Suprapubic skin (tissue), 3 donors: ENCODE data around the gene TM9SF4.

Experiments used
- POLR2A ChIP-seq, 2 donors: fragments of 450-650 bp; IDR thresholded peaks; one replicate each; pipeline ENCODE4 v1.6.1; 2017; ENCODE audit warnings: antibody characterized with exemption in 2 of 2, mild to moderate bottlenecking in 2 of 2, moderate library complexity in 2 of 2
- TF ChIP-seq, protein P1 (sequence below), 2 donors: fragments of 200-600 bp in 1 of 2; fragments of 450-650 bp in 1 of 2; sonication (generic) in 1 of 2; IDR thresholded peaks; one replicate each; pipeline ENCODE4 v1.5.1; 2016 to 2019; ENCODE audit warnings: antibody characterized with exemption in 2 of 2, mild to moderate bottlenecking in 1 of 2, moderate library complexity in 1 of 2

DNA sequence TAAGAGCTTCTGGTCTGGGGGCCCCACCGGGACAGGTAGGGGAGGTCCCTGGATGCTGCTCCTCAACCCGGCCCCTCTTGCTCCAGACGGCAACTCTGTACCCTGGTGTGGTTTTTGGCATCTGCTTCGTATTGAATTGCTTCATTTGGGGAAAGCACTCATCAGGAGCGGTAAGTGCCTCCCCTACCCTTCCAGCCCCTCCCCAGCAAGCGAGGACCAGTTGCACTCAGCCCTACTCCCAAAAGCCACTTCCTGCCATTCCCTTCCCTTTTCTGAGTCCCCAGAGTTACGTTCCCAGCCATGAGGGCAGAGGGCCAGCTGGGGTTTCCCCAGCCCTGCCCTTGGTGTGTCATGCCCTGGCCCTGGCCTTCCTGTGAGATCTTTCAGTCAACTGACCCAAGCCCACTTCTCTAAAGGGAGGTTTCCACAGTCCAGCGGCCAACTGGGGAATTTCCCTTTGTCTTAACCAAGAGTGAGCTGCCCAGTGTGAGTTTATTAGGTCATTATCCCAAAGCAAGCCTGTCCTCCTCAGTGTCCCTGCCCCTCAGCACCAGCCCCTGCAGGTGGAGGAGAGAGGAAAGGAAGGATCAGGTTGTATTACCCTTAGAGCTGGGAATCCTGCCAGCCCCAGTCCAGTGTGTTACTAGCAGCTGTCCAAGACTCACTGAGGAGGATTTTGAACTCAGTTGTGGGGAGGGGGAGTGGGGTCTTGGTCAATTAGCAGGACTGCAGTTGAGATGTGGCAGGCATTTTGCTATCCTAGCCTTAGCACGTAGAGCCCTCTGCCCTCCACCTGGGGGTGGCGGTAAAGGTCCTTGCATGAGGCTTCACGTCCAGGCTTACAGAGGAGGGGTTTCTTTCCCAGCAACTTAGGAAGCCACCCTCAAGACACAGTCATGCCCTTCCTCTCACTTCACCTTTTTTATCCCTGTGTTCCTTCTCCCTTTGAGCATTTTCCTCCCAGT is 45.8 kb downstream of the TM9SF4 start:
- TF ChIP-seq, protein P1, sequence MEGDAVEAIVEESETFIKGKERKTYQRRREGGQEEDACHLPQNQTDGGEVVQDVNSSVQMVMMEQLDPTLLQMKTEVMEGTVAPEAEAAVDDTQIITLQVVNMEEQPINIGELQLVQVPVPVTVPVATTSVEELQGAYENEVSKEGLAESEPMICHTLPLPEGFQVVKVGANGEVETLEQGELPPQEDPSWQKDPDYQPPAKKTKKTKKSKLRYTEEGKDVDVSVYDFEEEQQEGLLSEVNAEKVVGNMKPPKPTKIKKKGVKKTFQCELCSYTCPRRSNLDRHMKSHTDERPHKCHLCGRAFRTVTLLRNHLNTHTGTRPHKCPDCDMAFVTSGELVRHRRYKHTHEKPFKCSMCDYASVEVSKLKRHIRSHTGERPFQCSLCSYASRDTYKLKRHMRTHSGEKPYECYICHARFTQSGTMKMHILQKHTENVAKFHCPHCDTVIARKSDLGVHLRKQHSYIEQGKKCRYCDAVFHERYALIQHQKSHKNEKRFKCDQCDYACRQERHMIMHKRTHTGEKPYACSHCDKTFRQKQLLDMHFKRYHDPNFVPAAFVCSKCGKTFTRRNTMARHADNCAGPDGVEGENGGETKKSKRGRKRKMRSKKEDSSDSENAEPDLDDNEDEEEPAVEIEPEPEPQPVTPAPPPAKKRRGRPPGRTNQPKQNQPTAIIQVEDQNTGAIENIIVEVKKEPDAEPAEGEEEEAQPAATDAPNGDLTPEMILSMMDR (IDR thresholded peaks at IDR 0.05) = peak in 1 of 2 donors; percentile 9
- TF ChIP-seq POLR2A (IDR thresholded peaks at IDR 0.05) = no peak
